SU-DHL-6 (cell line): ENCODE results near the gene KIF21B.

Experiments
- CTCF ChIP-seq: fragments of 200-600 bp; sonication (generic); IDR thresholded peaks from one replicate; pipeline ENCODE4 v1.5.1; 2017; ENCODE audit warnings: antibody characterized with exemption, mild to moderate bottlenecking, low read length, moderate library complexity; ENCODE audit not compliant: insufficient read depth, poor library complexity, severe bottlenecking
- EZH2phosphoT487 ChIP-seq: fragments of 200-600 bp; sonication (generic), shearing (Covaris generic); conservative IDR thresholded peaks from 2 replicates; pipeline ENCODE4 v1.6.1; 2018; ENCODE audit warnings: mild to moderate bottlenecking, antibody characterized with exemption, low read length, moderate library complexity, mixed read lengths

- TF ChIP-seq CTCF = no peak
- no peak for TF ChIP-seq EZH2phosphoT487
Measured at GRCh38 chr1:200931776-200932175, 91.7 kb downstream of the KIF21B start.
